HepG2 (cell line): ENCODE measurements around the gene STBD1. TPM values are rescaled to one million over a fixed set of nuclear protein-coding genes. Genes with fewer than 3 reads are reported as not detected.

Experiments used
- ADNP ChIP-seq: sonication (generic); formaldehyde crosslinking; IDR thresholded peaks from 2 replicates; pipeline ENCODE4 v1.4.0; 2020; ENCODE audit warnings: missing genetic modification reagents
- ATM ChIP-seq: fragments of 450-650 bp; IDR thresholded peaks from 2 replicates; pipeline ENCODE4 v1.7.1; 2017; ENCODE audit warnings: mild to moderate bottlenecking, borderline replicate concordance
- CC2D1A ChIP-seq: sonication (generic); formaldehyde crosslinking; IDR thresholded peaks from 2 replicates; pipeline ENCODE4 v1.8.1; 2023; ENCODE audit warnings: mild to moderate bottlenecking, missing genetic modification reagents
- CHD4 ChIP-seq: fragments of 200-600 bp; sonication (generic); IDR thresholded peaks from 2 replicates; pipeline ENCODE4 v1.7.0; 2017; ENCODE audit warnings: mild to moderate bottlenecking, low read length, borderline replicate concordance
- DPF2 ChIP-seq: sonication (generic); formaldehyde crosslinking; IDR thresholded peaks from 2 replicates; pipeline ENCODE4 v1.4.0; 2020; ENCODE audit warnings: mild to moderate bottlenecking, low read depth, missing genetic modification reagents, borderline replicate concordance
- FLYWCH1 ChIP-seq: sonication (generic); formaldehyde crosslinking; IDR thresholded peaks from 2 replicates; pipeline ENCODE4 v1.8.1; 2023; ENCODE audit warnings: mild to moderate bottlenecking, missing genetic modification reagents
- KAT8 ChIP-seq: IDR thresholded peaks from 2 replicates; pipeline ENCODE4 v1.6.1; 2016; ENCODE audit warnings: missing genetic modification reagents, missing compliant biosample characterization
- NFYB ChIP-seq: sonication (generic); formaldehyde crosslinking; IDR thresholded peaks from 2 replicates; pipeline ENCODE4 v1.4.0; 2020; ENCODE audit warnings: missing genetic modification reagents
- RAD51 ChIP-seq: fragments of 450-650 bp; IDR thresholded peaks from 2 replicates; pipeline ENCODE4 v1.6.1; 2016; ENCODE audit warnings: borderline replicate concordance
- SETDB1 ChIP-seq: sonication (generic); formaldehyde crosslinking; IDR thresholded peaks from 2 replicates; pipeline ENCODE4 v1.5.1; 2020; ENCODE audit warnings: missing genetic modification reagents, mild to moderate bottlenecking, borderline replicate concordance
- SP2 ChIP-seq: sonication (generic); formaldehyde crosslinking; IDR thresholded peaks from 2 replicates; pipeline ENCODE4 v1.5.1; 2020; ENCODE audit warnings: mild to moderate bottlenecking, missing genetic modification reagents
- TMF1 ChIP-seq: sonication (generic); formaldehyde crosslinking; IDR thresholded peaks from 2 replicates; pipeline ENCODE4 v1.8.1; 2022; ENCODE audit warnings: low read depth, missing genetic modification reagents
- ZNF234 ChIP-seq: sonication (generic); formaldehyde crosslinking; conservative IDR thresholded peaks from 2 replicates; pipeline ENCODE4 v1.5.1; 2020; ENCODE audit warnings: mild to moderate bottlenecking, missing genetic modification reagents
- ZNF354B ChIP-seq: sonication (generic); formaldehyde crosslinking; IDR thresholded peaks from 2 replicates; pipeline ENCODE4 v1.8.0; 2022; ENCODE audit warnings: mild to moderate bottlenecking, missing genetic modification reagents
- ZNF382 ChIP-seq: sonication (generic); formaldehyde crosslinking; IDR thresholded peaks from 2 replicates; pipeline ENCODE4 v1.5.0; 2020; ENCODE audit warnings: missing genetic modification reagents, mild to moderate bottlenecking, borderline replicate concordance
- ZNF577 ChIP-seq: sonication (generic); formaldehyde crosslinking; IDR thresholded peaks from 2 replicates; pipeline ENCODE4 v1.4.0; 2020; ENCODE audit warnings: mild to moderate bottlenecking, low read depth, missing genetic modification reagents, borderline replicate concordance
- ZNF75D ChIP-seq: sonication (generic); formaldehyde crosslinking; IDR thresholded peaks from 2 replicates; pipeline ENCODE4 v1.8.1; 2023; ENCODE audit warnings: missing genetic modification reagents, mild to moderate bottlenecking, borderline replicate concordance
- ZNF879 ChIP-seq: sonication (generic); formaldehyde crosslinking; IDR thresholded peaks from 2 replicates; pipeline ENCODE4 v1.8.1; 2023; ENCODE audit warnings: missing genetic modification reagents
- ZZZ3 ChIP-seq: sonication (generic); formaldehyde crosslinking; IDR thresholded peaks from 2 replicates; pipeline ENCODE4 v1.4.0; 2020; ENCODE audit warnings: missing genetic modification reagents, mild to moderate bottlenecking, borderline replicate concordance
- polyA plus RNA-seq, 8 experiments: library from polyadenylated mRNA; depleted of rRNA in 3 of 8; stranded (reverse) in 7 of 8; unstranded in 1 of 8; fragments of >200 nt; fragmentation: Illumina TruSeq in 4 of 8; extraction: Trizol in 4 of 8; gene quantifications; 2 replicates each; pipeline versions ENCODE4 v1.2.1 to v1.2.3, GENCODE V29; 2011 to 2016; ENCODE audit warnings: low read depth in 4 of 8, missing spikeins in 1 of 8, mixed read lengths in 1 of 8; ENCODE audit not compliant: insufficient read depth in 1 of 8
- total RNA-seq, 5 experiments: library from RNA; depleted of rRNA; stranded (reverse); fragments of >200 nt; fragmentation: Illumina TruSeq; extraction: Trizol; gene quantifications; 2 replicates each; pipeline ENCODE4 v1.2.3, GENCODE V29; 2016; ENCODE audit warnings: low read depth in 1 of 5
- TF ChIP-seq, protein P1 (sequence below): sonication (generic); formaldehyde crosslinking; IDR thresholded peaks from 2 replicates; pipeline ENCODE4 v1.4.0; 2020; ENCODE audit warnings: missing genetic modification reagents
- TF ChIP-seq, protein P2 (sequence below): sonication (generic); formaldehyde crosslinking; IDR thresholded peaks from 2 replicates; pipeline ENCODE4 v1.5.1; 2020; ENCODE audit warnings: mild to moderate bottlenecking, missing genetic modification reagents, borderline replicate concordance
- TF ChIP-seq, protein P3 (sequence below): sonication (generic); formaldehyde crosslinking; IDR thresholded peaks from 2 replicates; pipeline ENCODE4 v1.9.0; 2021; ENCODE audit warnings: missing genetic modification reagents, mild to moderate bottlenecking, borderline replicate concordance
- TF ChIP-seq, protein P4 (sequence below): sonication (generic); formaldehyde crosslinking; IDR thresholded peaks from 2 replicates; pipeline ENCODE4 v1.4.0; 2020; ENCODE audit warnings: missing genetic modification reagents
- TF ChIP-seq, protein P5 (sequence below): IDR thresholded peaks from 2 replicates; pipeline ENCODE4 v1.6.1; 2016; ENCODE audit warnings: control low read depth
- TF ChIP-seq, protein P6 (sequence below): sonication (generic); formaldehyde crosslinking; IDR thresholded peaks from 2 replicates; pipeline ENCODE4 v1.4.0; 2020; ENCODE audit warnings: missing genetic modification reagents

STBD1 gene
- total and polyA plus RNA-seq, 2 of the 13 experiments (the other 11 are each of a cell fraction or from before 2014, with no cell fraction given) = 2.8 to 4.3 TPM

DNA sequence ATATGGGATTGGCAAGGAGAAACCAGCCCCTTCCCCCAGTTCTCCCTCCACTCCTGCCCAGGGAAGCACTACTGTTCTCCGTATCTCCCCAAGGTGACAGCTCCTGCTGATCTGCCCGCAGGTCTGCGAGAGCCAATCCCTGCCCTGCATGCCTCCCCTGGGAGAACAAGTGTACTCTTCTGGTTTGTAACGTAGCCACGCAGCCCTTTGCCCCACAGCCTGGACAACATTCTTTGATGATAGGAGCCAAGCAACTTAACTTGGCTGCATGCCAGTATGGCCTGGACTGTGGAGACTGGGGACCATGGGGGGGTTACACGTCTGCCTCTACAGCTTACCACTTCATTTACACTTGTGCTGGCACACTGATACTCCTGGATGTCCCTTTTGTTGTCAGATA is 2.0 kb downstream of the STBD1 start (continued):
- TF ChIP-seq, protein P1, sequence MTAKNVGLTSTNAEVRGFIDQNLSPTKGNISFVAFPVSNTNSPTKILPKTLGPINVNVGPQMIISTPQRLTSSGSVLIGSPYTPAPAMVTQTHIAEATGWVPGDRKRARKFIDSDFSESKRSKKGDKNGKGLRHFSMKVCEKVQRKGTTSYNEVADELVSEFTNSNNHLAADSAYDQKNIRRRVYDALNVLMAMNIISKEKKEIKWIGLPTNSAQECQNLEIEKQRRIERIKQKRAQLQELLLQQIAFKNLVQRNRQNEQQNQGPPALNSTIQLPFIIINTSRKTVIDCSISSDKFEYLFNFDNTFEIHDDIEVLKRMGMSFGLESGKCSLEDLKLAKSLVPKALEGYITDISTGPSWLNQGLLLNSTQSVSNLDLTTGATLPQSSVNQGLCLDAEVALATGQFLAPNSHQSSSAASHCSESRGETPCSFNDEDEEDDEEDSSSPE = peak; percentile 28; the same call in 1 of the 2 replicates
- no peak for TF ChIP-seq FLYWCH1
- TF ChIP-seq ZNF577 (CRISPR knock-in tag) = no peak
- TF ChIP-seq, protein P2, sequence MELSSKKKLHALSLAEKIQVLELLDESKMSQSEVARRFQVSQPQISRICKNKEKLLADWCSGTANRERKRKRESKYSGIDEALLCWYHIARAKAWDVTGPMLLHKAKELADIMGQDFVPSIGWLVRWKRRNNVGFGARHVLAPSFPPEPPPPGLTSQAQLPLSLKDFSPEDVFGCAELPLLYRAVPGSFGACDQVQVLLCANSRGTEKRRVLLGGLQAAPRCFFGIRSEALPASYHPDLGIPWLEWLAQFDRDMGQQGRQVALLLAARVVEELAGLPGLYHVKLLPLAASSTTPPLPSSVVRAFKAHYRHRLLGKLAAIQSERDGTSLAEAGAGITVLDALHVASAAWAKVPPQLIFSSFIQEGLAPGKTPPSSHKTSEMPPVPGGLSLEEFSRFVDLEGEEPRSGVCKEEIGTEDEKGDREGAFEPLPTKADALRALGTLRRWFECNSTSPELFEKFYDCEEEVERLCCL (CRISPR knock-in tag) = no peak
- TF ChIP-seq ZNF75D (CRISPR knock-in tag) = no peak
- no peak for TF ChIP-seq ZNF879
- TF ChIP-seq SP2 (CRISPR knock-in tag) = no peak
- TF ChIP-seq, protein P3, sequence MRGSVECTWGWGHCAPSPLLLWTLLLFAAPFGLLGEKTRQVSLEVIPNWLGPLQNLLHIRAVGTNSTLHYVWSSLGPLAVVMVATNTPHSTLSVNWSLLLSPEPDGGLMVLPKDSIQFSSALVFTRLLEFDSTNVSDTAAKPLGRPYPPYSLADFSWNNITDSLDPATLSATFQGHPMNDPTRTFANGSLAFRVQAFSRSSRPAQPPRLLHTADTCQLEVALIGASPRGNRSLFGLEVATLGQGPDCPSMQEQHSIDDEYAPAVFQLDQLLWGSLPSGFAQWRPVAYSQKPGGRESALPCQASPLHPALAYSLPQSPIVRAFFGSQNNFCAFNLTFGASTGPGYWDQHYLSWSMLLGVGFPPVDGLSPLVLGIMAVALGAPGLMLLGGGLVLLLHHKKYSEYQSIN (CRISPR knock-in tag) = no peak
- no peak for TF ChIP-seq ADNP
- TF ChIP-seq, protein P4, sequence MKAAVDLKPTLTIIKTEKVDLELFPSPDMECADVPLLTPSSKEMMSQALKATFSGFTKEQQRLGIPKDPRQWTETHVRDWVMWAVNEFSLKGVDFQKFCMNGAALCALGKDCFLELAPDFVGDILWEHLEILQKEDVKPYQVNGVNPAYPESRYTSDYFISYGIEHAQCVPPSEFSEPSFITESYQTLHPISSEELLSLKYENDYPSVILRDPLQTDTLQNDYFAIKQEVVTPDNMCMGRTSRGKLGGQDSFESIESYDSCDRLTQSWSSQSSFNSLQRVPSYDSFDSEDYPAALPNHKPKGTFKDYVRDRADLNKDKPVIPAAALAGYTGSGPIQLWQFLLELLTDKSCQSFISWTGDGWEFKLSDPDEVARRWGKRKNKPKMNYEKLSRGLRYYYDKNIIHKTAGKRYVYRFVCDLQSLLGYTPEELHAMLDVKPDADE = no peak
- TF ChIP-seq TMF1 (CRISPR knock-in tag) = no peak
- TF ChIP-seq, protein P5, sequence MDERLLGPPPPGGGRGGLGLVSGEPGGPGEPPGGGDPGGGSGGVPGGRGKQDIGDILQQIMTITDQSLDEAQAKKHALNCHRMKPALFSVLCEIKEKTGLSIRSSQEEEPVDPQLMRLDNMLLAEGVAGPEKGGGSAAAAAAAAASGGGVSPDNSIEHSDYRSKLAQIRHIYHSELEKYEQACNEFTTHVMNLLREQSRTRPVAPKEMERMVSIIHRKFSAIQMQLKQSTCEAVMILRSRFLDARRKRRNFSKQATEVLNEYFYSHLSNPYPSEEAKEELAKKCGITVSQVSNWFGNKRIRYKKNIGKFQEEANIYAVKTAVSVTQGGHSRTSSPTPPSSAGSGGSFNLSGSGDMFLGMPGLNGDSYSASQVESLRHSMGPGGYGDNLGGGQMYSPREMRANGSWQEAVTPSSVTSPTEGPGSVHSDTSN (CRISPR knock-in tag) = no peak
- no peak for TF ChIP-seq ZZZ3 (CRISPR knock-in tag)
- no peak for TF ChIP-seq ZNF354B (CRISPR knock-in tag)
- TF ChIP-seq NFYB (CRISPR knock-in tag) = peak; percentile 42; the same call in 1 of the 2 replicates
- TF ChIP-seq SETDB1 (CRISPR knock-in tag) = no peak
- TF ChIP-seq KAT8 (CRISPR knock-in tag) = no peak
- no peak for TF ChIP-seq ZNF382 (CRISPR knock-in tag)
- TF ChIP-seq ZNF234 = no peak
- TF ChIP-seq, protein P6, sequence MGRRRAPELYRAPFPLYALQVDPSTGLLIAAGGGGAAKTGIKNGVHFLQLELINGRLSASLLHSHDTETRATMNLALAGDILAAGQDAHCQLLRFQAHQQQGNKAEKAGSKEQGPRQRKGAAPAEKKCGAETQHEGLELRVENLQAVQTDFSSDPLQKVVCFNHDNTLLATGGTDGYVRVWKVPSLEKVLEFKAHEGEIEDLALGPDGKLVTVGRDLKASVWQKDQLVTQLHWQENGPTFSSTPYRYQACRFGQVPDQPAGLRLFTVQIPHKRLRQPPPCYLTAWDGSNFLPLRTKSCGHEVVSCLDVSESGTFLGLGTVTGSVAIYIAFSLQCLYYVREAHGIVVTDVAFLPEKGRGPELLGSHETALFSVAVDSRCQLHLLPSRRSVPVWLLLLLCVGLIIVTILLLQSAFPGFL = no peak
- TF ChIP-seq CHD4 = no peak
- TF ChIP-seq RAD51 = no peak
- no peak for TF ChIP-seq CC2D1A (CRISPR knock-in tag)
- TF ChIP-seq DPF2 = peak; percentile 44; the same call in 1 of the 2 replicates
- TF ChIP-seq ATM = no peak
